GM19468 (cell line): Measurements from ENCODE around the gene ALDOC.
"Not testable (repeated sequence)": the region's sequence is repeated elsewhere in the genome, so short reads cannot be mapped to it uniquely, and the experiment has no call there.

ENCODE experiments used
- ATAC-seq: cut with Tn5 transposase; IDR thresholded peaks from one replicate; pipeline ENCODE4 v1.9.1; 2021; ENCODE audit warnings: mild to moderate bottlenecking, moderate library complexity, moderate number of reproducible peaks; ENCODE audit not compliant: unreplicated experiment; ENCODE audit errors: extremely low read depth

The ALDOC gene

DNA sequence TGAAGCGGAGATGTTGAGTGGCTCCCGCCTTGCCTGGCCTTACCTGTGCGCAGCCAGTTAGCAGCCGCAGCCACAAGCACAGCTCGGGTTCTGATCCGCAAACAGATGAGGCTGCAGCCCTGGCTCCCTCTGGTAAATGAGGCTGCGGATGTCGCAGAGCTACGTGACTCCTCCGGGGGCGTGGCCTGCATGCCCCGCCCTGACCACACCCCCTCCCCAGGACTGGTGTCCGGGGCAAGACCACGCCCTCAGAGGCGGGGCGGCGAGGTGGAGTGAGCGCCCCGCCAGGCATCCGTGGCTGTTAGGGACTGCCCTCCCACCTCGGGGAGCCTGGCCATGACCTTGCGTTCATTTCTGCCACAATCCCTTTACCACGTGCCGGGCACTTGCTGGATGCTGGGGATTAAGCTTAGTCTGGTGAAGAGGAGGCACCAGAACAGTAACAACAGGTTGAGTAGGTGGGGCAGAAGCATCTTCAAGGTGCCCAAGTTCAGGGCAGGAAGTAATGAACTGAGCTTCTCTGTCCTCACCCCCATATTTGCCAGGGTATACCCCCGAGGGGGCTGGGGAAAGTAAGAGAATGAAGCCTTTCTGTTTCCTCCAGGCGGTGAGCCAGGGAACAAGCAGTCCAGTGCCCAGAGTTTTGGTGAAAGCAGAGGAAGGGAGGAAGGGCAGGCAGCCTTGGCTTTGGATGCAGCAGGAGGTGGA is at the start of gene ALDOC:
Gene ALDOC (minus strand): TSS at position 138 of the 708 bp plus-strand sequence. CDS start 1,363 bp downstream, outside the sequence.
- ATAC-seq: peak; percentile 64

DNA sequence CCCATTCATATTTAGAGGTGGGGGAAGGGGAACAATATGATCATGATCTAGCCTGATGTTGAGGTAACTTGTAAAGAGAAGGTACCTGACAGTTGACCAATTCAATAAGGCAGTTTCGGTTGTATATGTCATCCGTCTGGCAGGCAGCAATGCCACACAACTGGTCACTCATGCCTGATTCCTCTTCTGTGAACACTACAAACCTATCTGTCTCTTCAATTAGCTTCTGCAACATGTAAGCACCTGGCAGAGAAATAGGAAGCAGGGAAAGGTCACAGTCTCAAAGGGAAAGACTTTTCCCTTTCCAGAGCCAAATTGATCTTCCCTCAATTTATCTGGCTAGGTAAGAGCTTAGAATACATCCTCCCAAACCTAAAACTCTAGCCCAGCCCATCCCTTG is 47.5 kb upstream of the ALDOC start:
- no peak for ATAC-seq

DNA sequence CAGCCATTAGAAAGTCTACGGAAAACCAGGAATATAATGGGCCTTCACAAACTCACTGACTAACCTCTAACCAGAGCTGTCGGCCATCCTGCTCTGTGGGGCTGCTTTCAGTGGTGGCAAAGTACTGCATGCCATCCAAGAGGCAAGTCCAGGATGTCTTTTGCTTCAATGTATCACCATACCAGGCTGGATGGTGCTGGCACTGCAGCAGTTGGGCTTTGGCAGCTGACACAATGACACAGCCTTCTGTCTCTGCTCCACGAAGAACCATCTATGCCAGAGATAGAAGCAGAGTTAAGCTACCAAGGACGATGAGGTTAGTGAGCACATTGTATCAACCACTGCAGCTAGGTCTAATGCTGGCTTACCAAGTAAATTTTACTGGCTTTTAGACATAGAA is 47.0 kb upstream of the ALDOC start:
- no peak for ATAC-seq

DNA sequence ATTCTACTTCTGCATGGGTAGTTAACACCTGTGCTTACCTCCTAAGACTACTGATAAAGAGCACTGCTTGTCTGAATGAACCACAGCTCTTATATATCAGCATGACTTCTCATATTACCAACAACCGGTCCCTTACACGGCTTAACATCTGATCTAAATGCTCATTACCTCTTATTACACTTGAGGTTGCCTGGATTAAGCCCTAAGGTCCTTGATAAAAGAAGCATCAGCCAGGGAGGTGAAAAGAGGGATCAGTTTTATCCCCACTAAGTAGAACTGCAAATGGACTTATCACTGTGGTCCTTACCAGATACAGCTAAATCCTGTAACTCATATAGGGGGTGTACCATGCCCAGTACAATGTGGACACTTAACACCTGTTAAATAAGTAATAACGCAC is 45.5 kb upstream of the ALDOC start:
- ATAC-seq: no peak

DNA sequence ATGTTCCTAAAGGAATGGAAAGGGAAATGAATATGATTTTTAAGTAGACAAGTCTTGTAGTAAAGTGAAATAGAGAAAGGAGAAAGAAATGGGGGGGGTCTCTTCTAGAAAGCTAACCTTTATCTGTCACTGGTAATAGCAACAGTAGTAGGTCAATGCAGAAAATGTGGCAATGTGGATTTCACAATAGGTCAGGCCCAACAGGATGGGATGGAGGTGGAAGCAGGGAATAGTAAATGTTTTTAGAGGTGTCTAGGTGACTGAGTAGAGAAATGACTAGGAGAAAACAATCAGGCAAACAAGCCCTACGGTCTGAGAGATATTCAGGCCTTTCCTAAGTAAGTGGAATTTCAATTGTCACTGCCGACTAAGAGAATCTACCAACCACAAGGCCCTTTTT is 43.3 kb upstream of the ALDOC start:
- no peak for ATAC-seq

DNA sequence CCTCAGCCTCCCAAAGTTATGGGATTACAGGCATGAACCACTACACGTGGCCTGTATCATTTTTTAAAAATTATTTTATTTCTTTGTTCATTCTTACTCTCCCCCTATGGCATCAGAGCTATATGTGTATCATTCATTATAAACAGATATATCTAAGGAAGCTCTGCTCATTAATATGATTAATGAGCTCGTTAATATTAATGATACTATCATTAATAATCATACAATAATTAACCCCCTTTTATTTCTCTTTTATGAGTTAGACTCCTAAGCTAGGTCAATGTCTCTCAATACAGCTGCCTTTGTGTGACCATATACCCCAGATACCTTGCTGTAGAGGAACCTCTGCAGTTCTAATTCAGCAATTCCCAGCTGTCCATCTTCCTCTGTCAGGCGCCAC is 41.8 kb upstream of the ALDOC start:
- no peak for ATAC-seq

DNA sequence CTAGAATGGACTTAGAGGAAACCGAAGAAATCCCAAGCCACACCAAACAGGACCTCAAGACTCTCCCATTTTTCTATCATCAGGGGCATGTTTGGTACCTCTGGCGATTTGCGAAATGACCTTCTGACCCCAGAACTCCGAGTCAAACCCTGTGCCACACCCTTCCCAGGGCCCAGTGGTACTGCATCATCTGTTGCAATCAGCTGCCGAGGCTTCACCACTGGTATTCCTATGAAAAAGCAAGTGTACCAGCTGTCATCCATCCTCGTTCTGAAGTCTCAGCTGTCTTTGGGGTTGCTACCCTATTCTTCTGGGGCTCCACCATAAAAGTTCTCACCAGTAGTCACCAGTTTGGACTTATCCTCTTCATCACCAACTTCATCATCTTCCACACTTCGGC is 39.6 kb upstream of the ALDOC start:
- no peak for ATAC-seq

DNA sequence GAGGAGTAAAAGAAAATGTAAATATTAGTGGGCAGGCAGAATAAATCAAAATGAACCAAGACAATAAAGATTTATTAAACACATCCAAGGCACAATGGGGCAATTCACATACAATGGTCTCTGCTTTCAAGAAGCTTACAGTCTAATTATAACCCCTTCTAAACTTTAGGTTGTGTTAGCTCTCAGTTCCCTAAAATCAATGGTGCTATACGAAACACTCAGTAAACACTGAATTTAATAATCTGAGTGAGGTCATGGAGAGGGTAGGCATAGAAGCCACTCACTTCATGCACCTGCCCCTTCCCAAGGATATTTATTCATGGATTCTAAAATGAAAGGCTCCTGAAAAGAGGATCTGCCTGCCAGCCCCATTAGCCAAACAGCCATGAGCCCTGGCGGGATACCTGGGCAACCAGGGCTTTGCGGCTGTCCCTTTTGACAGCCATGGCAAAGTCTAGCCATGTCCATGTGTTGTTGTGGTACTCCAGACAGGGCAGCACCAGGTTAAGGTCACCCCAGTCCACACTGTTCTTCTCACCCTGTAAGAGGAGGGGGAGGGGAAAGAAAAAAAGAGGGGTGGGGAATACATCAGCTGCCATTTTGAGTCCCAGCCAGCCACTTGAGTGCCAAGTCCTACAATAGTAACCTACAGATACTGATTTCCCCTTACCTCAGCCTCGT is 38.7 kb upstream of the ALDOC start:
- ATAC-seq: no peak

DNA sequence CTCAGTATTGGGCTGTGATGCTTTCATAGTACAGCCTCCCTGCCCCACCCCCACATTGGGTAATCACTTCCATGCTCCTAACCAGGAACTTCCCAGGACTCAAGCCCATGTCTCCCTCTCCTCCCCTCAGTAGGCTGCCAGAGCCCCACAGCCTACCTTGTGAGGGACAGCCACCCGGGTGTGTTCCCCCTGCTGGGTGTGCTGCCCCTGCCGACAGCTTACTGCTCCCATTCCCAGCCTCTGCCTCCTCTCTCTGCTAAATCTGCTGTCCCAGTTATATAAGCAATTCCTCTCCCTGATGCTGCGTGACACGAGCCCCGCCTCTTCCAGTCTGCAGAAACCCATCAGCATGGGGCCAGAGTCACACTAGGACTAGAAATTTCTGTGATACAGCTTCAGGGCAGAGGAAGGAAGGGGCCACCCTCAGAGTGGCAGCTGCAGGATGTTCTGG is 37.3 kb upstream of the ALDOC start, which contains the start of gene RSKR:
Gene RSKR (minus strand): TSS at position 255 of the 451 bp plus-strand sequence. CDS start 24 bp downstream, at position 231.
- ATAC-seq: no peak

DNA sequence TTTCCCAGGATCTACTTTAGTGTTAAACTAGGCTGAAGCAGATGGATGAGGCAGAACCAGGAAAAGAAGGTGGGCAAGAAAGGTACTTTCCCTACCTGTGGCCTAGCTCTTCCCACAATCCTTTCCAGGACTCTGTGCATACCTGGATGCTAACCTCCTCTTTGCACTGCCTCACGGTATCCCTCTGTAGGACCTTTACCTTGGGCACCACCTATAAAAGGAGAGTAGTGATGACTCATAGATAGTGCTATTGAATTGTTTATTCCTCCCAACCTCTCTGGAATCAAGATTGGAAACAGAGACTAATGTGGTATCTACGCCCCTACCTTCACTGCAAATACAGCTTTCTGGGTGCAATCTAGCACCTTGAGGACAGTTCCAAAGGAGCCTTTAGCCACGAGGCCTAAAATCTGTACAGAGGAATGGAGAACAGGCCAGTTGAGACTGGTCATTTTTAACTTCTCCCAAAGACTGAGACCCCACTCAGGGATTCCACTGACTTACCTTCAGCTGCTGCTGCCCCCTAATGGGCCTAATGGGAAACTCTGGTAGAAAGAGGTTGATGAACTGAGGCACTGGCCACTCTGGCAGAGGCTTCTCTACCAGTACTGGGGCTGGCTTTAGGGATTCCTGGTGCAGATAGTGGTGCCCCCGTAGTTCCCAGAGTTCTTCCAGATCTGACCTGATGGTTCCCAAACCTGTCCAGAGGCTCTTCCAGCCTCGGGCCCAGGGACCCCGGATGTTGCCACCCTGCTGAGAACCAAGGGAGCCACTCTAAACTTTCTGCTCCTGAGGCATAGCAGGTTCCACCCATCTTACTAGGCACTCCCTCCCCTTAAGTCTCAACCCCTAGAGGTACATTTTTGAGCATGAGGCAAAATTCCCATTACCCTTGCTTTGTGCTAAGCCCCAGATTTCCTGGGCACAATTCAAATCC is 36.5 kb upstream of the ALDOC start:
- ATAC-seq: no peak

DNA sequence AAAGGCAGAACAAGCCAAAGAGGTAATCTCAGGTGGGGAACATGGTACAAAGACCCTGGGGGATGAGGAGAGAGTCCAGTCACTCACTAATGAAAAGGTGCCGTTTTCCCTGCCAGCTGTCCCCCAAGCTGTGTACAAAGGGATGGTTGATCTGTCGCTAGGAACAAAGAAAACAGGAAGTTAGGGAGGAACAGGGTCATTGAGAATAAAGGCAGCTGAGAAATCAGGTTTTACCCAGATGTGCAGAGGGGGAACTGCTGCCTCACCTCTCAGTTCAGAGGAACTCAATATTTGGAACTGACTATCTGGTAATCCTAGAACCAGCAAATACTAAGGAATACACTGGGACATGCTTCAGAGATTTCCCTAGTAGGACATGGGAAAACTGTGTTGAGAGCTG is 35.8 kb upstream of the ALDOC start:
- ATAC-seq: no peak

DNA sequence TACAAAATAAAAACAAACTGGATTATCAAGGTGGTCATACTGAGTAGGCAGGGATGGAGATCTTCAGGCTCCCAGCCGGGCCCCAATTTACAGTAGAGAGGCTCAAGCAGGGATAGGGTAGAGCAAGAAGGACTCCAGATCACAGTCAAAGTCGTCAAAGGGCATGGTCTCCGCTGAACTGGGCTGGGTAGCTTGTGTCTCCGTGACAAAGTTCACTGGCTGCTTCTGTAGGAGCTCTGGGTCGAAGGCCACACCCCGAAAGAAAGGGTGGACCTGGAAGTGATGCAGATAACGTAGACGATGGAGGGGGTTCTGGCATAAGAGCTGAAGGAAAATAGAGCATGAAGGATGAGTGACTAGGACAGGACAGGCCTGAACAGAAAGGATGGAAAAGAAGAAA is 33.7 kb upstream of the ALDOC start:
- ATAC-seq: no peak

DNA sequence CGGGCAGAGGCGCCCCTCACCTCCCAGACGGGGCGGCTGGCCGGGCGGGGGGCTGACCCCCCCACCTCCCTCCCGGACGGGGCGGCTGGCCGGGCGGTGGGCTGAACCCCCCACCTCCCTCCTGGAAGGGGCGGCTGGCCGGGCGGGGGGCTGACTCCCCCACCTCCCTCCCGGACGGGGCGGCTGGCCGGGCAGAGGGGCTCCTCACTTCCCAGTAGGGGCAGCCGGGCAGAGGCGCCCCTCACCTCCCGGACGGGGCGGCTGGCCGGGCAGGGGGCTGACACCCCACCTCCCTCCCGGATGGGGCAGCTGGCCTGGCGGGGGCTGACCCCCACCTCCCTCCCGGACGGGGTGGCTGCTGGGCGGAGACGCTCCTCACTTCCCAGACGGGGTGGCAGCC is 27.3 kb upstream of the ALDOC start:
- not testable (repeated sequence) for ATAC-seq

DNA sequence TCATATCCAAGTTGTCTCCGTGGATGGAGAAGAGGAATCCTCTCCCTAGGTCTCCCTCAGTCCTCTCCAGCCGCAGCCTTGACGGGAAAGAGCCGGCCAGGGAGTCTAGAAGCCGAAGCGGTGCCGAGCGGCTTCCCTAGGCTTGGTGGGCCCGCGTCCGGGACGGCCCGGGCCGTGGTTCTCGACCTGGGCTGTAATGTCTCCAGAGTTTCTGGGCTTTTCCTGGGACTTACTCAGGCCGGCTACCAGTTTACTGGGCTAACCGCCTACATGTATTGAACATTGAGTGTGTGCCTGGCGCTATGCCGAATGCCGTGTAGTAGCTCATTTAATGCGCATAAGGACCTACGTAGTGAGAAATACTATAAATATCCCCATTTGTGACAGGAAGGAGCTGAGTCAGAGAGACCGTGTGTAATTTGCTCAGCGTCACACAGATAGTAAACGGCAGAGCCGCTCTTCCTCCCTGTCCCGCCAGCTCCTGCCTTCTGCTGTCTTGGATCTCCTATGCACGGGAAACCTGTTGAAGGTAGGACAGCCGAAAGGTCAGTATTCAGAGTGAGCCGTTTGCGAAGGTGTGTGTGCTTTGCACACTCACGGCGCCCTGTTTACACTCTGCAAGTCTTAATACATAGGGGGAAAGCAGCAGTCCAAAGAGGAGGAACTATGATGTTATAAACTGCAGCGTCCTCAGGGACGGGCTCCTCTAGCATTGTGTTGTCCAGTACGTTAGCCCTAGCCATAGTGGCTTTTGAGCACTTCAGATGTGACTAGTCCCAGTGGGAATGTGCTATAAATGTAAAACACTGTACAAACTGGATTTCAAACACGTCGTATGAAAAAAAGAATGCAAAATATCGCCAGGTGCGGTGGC is 22.9 kb upstream of the ALDOC start:
- ATAC-seq: peak; percentile 40

DNA sequence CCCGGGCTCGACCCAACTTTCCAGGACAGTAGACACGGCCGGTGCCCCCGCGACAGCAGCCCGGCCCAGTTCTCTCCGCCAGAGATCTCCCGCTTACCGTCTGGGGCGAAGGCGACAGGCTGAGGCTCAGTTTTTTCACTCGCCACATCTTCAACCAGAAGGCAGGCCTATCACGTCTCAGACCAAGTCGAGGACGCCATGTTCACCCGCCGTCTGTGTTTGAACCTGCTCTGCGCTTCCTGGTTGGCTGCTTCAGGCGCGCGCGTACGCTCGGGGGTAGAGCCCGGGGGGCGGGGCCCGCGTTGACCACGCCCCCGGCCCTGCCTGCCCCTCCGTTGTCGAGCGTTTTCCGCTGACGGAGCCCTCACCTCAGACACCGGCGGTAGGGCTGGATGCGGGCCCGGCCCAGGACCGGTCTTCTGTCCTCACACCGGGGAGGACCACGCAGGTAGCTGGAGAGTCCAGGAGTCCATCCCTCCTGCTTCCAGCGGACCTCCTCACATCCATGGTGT is 22.2 kb upstream of the ALDOC start, which contains the start of gene SPAG5:
Gene SPAG5 (minus strand): TSS at position 227 of the 512 bp plus-strand sequence. CDS start 79 bp downstream, at position 148.
- peak; percentile 77 for ATAC-seq

DNA sequence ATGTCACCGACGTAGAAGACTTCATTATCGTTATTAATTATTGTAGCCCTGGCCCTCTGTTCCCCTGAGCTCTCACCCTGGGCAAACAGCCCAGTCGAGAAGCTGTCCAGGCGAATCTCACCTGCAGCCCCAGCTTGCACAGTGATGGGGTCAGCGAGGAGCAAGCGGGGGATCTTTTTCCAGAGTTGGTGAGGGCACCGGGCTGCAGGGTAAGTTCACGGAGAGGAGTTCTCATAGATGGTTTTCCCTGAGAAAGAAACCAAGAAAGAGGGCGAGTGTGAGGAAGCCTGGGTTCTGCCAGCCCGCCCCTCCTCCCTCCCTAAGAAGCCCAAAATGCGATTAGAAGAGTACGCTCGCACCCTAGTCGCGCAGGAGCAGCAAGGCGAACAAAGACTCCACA is 21.7 kb upstream of the ALDOC start:
- ATAC-seq: no peak

DNA sequence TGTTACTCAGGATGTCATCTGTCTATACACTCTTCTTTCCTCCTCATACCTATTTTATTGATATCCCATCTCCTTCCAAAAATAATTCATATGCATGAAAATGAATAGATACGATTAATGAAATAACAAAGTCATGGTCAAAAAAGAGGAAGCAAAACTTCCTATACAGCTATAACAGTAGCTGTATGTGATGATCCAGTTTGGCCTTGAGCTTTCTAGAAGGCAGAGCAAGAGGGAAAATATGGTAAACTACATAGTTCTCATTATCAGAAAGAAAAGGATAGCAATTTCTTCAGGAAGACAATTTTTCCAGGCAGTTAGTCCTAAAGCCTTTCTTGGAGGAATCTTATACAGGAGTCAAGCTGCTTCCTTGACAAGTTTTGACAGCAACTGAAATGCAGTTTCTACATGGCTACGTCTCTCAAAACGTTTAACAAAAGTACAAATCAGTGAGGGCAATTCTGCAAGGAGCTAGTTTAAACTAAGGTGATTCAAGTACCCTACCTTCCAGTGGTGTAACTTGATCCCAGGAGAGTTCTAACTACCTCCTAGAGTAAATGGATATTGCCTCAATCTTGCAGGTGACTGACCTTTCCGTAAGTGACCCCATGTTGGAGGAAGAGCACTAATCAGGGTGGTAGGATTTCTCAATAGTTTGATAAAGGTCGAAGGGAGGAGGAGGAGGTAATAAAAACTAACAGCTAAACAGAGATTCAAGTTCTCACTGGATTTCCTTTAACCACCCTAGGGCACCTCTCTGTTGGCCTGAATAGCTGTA is 21.1 kb upstream of the ALDOC start:
- ATAC-seq: no peak

DNA sequence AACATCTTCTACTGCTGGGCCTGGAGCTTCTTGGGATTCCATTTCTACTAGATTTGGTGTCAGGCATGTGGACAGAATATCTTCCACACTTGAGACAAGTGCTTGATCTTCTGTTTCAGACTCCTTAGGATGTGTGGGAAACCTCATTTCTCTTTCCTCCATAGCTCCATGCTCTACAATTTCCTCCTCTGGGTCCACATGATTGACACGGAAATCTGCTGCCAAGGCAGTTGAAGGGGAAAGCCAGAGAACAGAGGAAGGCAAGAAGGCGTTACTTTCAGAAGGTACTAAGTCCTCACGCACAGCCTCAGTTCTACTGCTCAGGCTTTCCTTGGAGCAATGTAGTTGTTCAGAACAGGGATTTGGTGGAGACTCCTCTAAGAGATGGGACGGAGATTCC is 15.6 kb upstream of the ALDOC start:
- ATAC-seq: no peak

DNA sequence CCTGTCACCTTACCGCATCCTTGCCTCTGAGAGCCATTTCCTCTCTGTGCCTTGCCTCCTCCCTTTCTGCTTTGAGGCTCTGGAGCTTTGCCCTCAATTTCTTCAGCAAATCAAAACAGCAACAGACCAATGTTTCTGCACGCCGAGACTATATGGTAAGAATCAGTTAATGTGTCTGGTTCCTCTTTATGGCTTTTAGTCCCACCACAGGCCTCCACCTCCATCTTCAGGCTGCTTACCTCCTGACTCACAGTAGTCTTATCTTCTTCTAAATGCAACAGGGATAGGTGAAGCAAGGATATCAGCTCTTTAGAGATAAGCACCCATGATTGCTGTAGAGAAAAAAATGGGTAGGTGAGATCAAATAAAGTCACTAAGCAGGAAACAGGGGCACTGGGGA is 9.2 kb upstream of the ALDOC start:
- no peak for ATAC-seq
